Gastroesophageal sphincter (tissue), 4 donors: Measurements from ENCODE around the gene CACNA2D3. TPM values are rescaled to one million over a fixed set of nuclear protein-coding genes. Genes with fewer than 3 reads are reported as not detected.
A peak's percentile ranks its signal among the peaks of the same experiment; 100 is the strongest.

Source experiments
- ATAC-seq: fragments of 150-250 bp; one replicate; pipeline ENCODE4 v1.9.1; 2016; ENCODE audit warnings: mild to moderate bottlenecking, moderate library complexity
- H3K27ac ChIP-seq, 4 donors: fragments of 200-600 bp; sonication (generic) in 3 of 4; 1 replicate in 3 of 4; 2 replicates in 1 of 4; pipeline ENCODE4 v1.5.1; 2016 to 2019
- H3K27me3 ChIP-seq: fragments of 200-600 bp; sonication (generic); one replicate; pipeline ENCODE4 v1.5.1; 2019
- H3K36me3 ChIP-seq, 2 donors: fragments of 200-600 bp; sonication (generic); one replicate each; pipeline ENCODE4 v1.5.1; 2019; ENCODE audit warnings: control low read depth in 1 of 2
- H3K4me1 ChIP-seq, 3 donors: fragments of 200-600 bp; sonication (generic); 1 replicate in 2 of 3; 2 replicates in 1 of 3; pipeline ENCODE4 v1.5.1; 2016 to 2019; ENCODE audit warnings: control low read depth in 2 of 3
- H3K4me3 ChIP-seq, 2 donors: fragments of 200-600 bp; sonication (generic); one replicate each; pipeline ENCODE4 v1.5.1; 2019; ENCODE audit warnings: mild to moderate bottlenecking in 1 of 2, moderate library complexity in 1 of 2
- H3K9me3 ChIP-seq, 3 donors: fragments of 200-600 bp; sonication (generic); one replicate each; pipeline ENCODE4 v1.5.1; 2017 to 2019; ENCODE audit warnings: control low read depth in 2 of 3
- EP300 ChIP-seq: sonication (generic); formaldehyde crosslinking; IDR thresholded peaks from one replicate; pipeline ENCODE4 v1.6.1; 2017; ENCODE audit warnings: antibody characterized with exemption, mild to moderate bottlenecking
- POLR2A ChIP-seq, 2 donors: fragments of 450-650 bp; IDR thresholded peaks; one replicate each; pipeline ENCODE4 v1.6.1; 2017; ENCODE audit warnings: antibody characterized with exemption in 2 of 2, mild to moderate bottlenecking in 2 of 2, moderate library complexity in 1 of 2
- POLR2AphosphoS5 ChIP-seq: sonication (generic); formaldehyde crosslinking; IDR thresholded peaks from one replicate; pipeline ENCODE4 v1.6.1; 2017; ENCODE audit warnings: antibody characterized with exemption
- WGBS, 2 donors: methylation state at CpG; one replicate each; pipeline ENCODE4 v1.1.5; 2018; ENCODE audit warnings: low coverage in 1 of 2; 5-methylcytosine and 5-hydroxymethylcytosine counted together
- total RNA-seq, 4 donors: library from RNA; depleted of rRNA; stranded (reverse); fragments of >200 nt; gene quantifications; one replicate each; pipeline ENCODE4 v1.1.0, GENCODE V29; 2016
- TF ChIP-seq, protein P1 (sequence below), 4 experiments: fragments of 200-600 bp in 2 of 4; fragments of 450-650 bp in 2 of 4; sonication (generic) in 1 of 4; IDR thresholded peaks; one replicate each; pipeline ENCODE4 v1.5.1; 2017 to 2019; ENCODE audit warnings: antibody characterized with exemption in 4 of 4, mild to moderate bottlenecking in 2 of 4, moderate library complexity in 2 of 4

The CACNA2D3 gene
- total RNA-seq, 4 donors from 2014 or later = 0.94 to 6.5 (median 3.5) TPM

DNA sequence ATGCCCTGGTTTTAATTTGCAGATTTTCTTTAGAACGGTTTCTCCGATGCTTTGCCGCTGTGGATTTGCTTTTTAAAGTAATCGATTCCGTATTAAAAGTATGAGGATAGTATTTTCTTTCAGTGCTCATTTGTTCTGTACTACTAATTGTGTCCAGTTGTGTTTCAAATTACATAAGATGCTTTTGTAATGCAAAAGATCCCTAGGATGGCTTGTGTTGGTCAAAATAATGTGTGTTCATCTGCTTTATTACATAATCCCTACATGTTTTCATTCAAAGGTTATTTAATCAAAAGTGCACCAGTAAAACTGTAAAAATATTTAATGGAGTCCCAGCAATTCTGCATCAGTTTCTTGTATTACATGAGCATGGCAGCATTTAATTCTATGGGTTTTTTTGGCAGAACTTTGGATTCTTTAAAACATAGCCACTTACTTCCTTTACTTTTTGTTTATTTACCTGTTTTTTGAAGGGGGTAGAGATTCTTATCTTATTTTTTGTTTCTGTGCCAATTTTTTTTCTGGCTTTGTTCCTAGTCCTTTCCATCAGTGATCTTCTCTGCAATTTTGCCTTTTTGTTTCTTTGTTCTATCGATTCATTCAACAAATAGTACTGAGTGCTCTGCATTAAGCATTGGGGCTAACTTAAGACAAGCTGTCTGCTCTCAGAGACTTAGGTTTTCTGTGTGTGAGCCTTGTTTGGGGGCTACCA lies 452.7 kb downstream of the CACNA2D3 start:
- no peak for ATAC-seq
- peaks cover 0 to 7% of the 10 kb centered on the region in 2 donors for H3K36me3 ChIP-seq
- no peaks in the 10 kb centered on the region for H3K4me1 ChIP-seq
- H3K4me3 ChIP-seq = no peak overlapping the region
- 83 to 84% methylated on average over 5 to 6 of the region's 6 CpGs for WGBS, 2 donors
- no peak overlapping the region for H3K27ac ChIP-seq
- TF ChIP-seq EP300 (no peak), POLR2A (IDR thresholded peaks at IDR 0.05) (no peak), POLR2AphosphoS5 (no peak)
- TF ChIP-seq, protein P1, sequence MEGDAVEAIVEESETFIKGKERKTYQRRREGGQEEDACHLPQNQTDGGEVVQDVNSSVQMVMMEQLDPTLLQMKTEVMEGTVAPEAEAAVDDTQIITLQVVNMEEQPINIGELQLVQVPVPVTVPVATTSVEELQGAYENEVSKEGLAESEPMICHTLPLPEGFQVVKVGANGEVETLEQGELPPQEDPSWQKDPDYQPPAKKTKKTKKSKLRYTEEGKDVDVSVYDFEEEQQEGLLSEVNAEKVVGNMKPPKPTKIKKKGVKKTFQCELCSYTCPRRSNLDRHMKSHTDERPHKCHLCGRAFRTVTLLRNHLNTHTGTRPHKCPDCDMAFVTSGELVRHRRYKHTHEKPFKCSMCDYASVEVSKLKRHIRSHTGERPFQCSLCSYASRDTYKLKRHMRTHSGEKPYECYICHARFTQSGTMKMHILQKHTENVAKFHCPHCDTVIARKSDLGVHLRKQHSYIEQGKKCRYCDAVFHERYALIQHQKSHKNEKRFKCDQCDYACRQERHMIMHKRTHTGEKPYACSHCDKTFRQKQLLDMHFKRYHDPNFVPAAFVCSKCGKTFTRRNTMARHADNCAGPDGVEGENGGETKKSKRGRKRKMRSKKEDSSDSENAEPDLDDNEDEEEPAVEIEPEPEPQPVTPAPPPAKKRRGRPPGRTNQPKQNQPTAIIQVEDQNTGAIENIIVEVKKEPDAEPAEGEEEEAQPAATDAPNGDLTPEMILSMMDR (IDR thresholded peaks at IDR 0.05) = no peak
- H3K27me3 ChIP-seq = no peaks in the 10 kb centered on the region
- peaks cover 0 to 8% (median 0%) of the 10 kb centered on the region in 3 donors for H3K9me3 ChIP-seq

DNA sequence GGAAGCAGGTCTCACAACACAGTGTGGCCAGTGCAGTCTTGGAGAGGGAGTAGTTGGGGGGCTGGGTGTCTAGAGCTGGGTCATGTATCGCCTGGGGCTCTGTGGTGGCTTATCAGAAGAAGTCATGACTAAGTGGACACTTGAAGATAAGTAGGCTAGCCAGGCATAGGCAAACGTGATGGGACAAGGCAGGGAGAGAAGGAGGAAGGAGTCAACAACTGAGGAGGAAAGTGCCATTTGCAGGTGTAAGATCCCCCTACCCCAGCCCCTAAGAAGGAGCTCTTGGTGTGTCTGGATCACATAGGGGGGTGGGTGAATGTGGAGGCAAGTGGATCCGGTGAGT lies 453.2 kb downstream of the CACNA2D3 start:
- no peak overlapping the region for H3K27ac ChIP-seq
- 57% methylated on average over 3 of the region's 3 CpGs; no CpG with 5 or more reads in 1 of the 2 donors for WGBS, 2 donors
- TF ChIP-seq, protein P1 (IDR thresholded peaks at IDR 0.05) = no peak
- TF ChIP-seq POLR2AphosphoS5 = no peak
- TF ChIP-seq EP300 = no peak
- TF ChIP-seq POLR2A (IDR thresholded peaks at IDR 0.05) = no peak
- peak; percentile 16 for ATAC-seq
- no peaks in the 10 kb centered on the region for H3K4me1 ChIP-seq
- peaks cover 0 to 3% of the 10 kb centered on the region in 2 donors for H3K36me3 ChIP-seq
- peaks cover 0 to 8% (median 0%) of the 10 kb centered on the region in 3 donors for H3K9me3 ChIP-seq
- H3K27me3 ChIP-seq = no peaks in the 10 kb centered on the region
- no peak overlapping the region for H3K4me3 ChIP-seq

DNA sequence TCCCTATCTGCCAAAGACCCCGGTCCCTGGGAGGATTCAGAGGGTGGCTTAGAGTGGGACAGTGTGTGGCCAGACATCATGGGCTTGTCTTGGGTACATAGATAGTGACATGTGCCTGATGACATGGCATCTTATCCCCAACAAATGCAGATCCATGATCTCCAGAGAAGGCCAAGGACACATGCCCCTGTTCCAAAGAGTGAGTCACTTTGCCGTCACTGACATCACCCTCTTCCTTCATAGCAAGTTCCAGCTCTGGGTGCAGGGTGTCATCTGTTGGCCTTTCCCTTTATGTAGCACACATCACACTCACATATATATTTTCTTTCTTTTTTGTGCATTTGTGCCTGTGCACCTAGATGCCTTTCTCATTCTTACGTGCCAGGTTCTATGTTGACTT lies 455.0 kb downstream of the CACNA2D3 start:
- Histone ChIP-seq H3K9me3 (peaks cover 0 to 3% (median 0%) of the 10 kb centered on the region in 3 donors), H3K4me3 (no peak overlapping the region), H3K36me3 (no peaks in the 10 kb centered on the region), H3K4me1 (no peaks in the 10 kb centered on the region), H3K27ac (no peak overlapping the region), H3K27me3 (no peaks in the 10 kb centered on the region)
- WGBS, 2 donors = 83 to 96% methylated on average over 1 to 3 of the region's 3 CpGs
- no peak for TF ChIP-seq EP300
- TF ChIP-seq, protein P1 (IDR thresholded peaks at IDR 0.05) = no peak
- TF ChIP-seq POLR2A (IDR thresholded peaks at IDR 0.05) = no peak
- TF ChIP-seq POLR2AphosphoS5 = no peak
- ATAC-seq = no peak

- no peaks in the 10 kb centered on the region for H3K4me1 ChIP-seq
- H3K9me3 ChIP-seq = no peaks in the 10 kb centered on the region
- no peaks in the 10 kb centered on the region for H3K36me3 ChIP-seq
- no peak for ATAC-seq
- 74 to 100% methylated on average over 1 to 6 of the region's 7 CpGs for WGBS, 2 donors
- no peaks in the 10 kb centered on the region for H3K27me3 ChIP-seq
- H3K27ac ChIP-seq = no peak overlapping the region
- TF ChIP-seq POLR2AphosphoS5 (no peak), EP300 (no peak), POLR2A (IDR thresholded peaks at IDR 0.05) (no peak)
- TF ChIP-seq, protein P1 (IDR thresholded peaks at IDR 0.05) = no peak
- no peak overlapping the region for H3K4me3 ChIP-seq
These were observed 456.1 kb downstream of the CACNA2D3 start for GRCh38 chr3:54578417-54578816.

- no peaks in the 10 kb centered on the region for H3K4me1 ChIP-seq
- H3K9me3 ChIP-seq = no peaks in the 10 kb centered on the region
- H3K4me3 ChIP-seq = no peak overlapping the region
- ATAC-seq = no peak
- H3K27me3 ChIP-seq = no peaks in the 10 kb centered on the region
- no peak overlapping the region for H3K27ac ChIP-seq
- H3K36me3 ChIP-seq = no peaks in the 10 kb centered on the region
- TF ChIP-seq POLR2AphosphoS5 = no peak
- no peak for TF ChIP-seq EP300
- no peak for TF ChIP-seq POLR2A (IDR thresholded peaks at IDR 0.05)
- TF ChIP-seq, protein P1 (IDR thresholded peaks at IDR 0.05) = no peak
- WGBS, 2 donors = 70% methylated on average over 2 of the region's 6 CpGs; no CpG with 5 or more reads in 1 of the 2 donors
These were observed 458.1 kb downstream of the CACNA2D3 start for GRCh38 chr3:54580453-54580852.
